NK-92 treated with Interleukin-12 subunit alpha and Interleukin-12 subunit beta, amount 100 ng/mL, for 24 hours (cell line): ENCODE measurements around the gene ABHD1.
"Not testable (repeated sequence)": the region's sequence is repeated elsewhere in the genome, so short reads cannot be mapped to it uniquely, and the experiment has no call there.

Experiments
- DNase-seq: peaks from one replicate; lab custom pipeline; 2025; lab: John Stamatoyannopoulos, UW

ABHD1 gene

GRCh38 chr2:27110603-27111352, 12.8 kb upstream of the ABHD1 start:
- DNase-seq: not testable (repeated sequence)

DNA sequence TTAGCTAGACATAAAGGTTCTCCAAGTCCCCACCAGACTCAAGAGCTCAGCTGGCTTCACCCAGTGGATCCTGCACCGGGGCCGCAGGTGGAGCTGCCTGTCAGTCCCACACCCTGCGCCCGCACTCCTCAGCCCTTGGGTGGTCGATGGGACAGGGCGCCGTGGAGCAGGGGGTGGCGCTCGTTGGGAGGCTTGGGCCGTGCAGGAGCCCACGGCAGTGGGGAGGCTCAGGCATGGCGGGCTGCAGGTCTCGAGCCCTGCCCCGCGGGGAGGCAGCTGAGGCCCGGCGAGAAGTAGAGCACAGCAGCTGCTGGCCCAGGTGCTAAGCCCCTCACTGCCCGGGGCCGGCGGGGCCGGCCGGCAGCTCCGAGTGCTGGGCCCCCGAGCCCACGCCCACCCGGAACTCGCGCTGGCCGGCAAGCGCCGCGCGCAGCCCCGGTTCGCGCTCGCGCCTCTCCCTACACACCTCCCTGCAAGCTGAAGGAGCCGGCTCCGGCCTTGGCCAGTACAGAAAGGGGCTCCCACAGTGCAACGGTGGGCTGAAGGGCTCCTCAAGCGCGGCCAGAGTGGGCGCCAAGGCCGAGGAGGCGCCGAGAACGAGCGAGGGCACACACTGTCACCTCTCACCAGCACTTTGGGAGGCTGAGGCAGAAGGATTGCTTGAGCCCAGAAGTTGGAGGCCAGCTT, 12.1 kb upstream of the ABHD1 start:
- not testable (repeated sequence) for DNase-seq

- DNase-seq: no peak
Observed at GRCh38 chr2:27115519-27115918, 8.1 kb upstream of the ABHD1 start.

GRCh38 chr2:27117995-27118524, 5.6 kb upstream of the ABHD1 start:
- DNase-seq: no peak

DNA sequence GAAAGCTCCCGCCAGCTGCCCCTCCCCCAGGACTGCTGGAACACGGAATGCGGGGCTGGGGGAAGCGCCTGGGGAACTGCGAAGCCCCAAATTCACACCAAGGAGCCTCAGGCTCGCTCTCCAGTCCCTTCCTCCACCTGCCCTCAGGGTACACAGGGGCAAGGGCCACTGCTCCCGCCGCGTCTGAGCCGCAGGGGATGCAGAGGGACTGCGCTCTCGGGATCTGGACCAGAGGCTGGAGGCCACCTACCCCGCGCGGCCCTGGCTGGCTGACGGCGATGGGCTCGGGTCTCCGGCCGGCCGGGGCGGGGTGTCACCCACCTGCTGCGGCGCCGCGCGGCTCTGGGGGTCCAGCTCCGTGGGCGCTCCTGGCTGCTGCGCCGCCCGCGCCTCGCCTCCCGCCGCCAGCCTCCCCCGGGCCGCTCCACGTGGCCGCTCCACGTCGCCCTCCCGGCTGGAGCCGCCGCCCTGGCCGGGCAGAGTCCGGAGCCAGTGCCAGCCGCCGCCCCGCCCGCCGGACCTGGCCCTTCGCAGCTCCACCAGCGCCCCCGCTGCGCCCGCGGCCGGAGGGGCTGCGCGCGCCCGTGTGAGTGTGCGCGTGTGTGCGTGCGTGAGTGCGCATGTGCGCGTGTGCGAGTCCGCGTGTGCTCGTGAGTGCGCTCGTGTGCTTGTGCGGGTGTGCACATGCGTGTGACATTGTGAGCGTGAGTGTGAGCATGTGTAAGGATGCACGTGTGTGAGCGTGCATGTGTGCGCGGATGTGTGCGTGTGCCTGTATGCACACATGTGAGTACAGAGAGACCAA, 4.9 kb upstream of the ABHD1 start, which contains the start of gene CGREF1:
Gene CGREF1 (minus strand): TSS at position 604 of the 805 bp plus-strand sequence. CDS start 14,762 bp downstream, outside the sequence.
- DNase-seq: no peak

DNA sequence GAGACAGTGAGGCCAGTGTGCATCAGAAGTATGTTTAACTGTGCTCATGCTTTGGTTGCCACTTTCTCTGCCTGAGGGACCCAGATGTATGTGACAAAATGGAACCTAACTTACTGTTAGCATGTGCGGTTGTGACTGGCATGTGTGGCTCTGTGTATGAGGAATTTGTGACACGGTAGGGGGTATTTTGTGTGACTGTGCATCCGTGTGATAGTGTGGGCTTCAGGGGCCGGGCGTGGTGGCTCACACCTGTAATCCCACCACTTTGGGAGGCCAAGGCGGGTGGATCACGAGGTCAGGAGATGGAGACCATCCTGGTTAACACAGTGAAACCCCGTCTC, 4.3 kb upstream of the ABHD1 start:
- DNase-seq: not testable (repeated sequence)

- no peak for DNase-seq
Observed at GRCh38 chr2:27121906-27122305, 1.7 kb upstream of the ABHD1 start.

- no peak for DNase-seq
Observed at GRCh38 chr2:27122791-27123190, 824 bp upstream of the ABHD1 start.

DNA sequence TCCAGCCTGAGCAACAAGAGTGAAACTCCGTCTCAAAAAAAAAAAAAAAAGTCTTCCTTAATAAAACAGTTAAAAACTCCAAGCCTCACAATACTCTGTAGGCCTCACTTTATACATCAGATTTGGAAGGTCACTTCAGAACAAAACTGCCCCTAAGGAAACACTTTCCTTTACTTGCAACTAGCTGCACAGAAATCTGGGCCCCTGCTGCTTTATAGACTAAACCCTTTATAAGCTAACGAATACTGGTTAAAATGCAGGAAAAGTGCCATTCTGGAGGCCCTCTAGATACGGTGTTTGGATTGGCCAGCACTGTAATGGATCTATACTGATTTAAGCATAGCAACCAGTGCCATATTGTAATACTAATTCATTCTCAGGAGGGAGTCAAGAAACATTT, 1.5 kb downstream of the ABHD1 start:
- DNase-seq: no peak

DNA sequence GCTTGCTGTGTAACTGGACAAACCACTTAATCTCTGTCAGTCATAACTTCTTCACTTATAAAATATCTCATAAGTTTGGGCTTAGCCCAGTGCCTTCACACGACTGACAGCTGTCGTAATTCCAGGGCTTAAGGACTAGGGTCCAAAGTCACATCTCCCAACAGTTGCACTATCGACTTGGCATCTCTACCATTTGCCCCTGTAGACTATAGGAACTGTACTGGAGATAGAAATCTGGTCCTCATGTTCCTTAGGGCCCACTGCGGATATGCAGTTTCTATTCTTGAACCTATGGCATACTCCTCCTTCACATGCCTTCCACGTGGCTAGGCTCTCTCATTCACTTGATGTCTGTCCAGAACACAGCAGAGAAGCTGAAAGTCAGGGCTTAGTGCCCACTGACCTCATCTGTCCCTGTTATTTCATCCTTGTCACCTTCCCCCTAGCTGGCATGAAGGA, 2.7 kb downstream of the ABHD1 start:
- DNase-seq: no peak

GRCh38 chr2:27127883-27128667, 4.5 kb downstream of the ABHD1 start:
- DNase-seq: no peak

DNA sequence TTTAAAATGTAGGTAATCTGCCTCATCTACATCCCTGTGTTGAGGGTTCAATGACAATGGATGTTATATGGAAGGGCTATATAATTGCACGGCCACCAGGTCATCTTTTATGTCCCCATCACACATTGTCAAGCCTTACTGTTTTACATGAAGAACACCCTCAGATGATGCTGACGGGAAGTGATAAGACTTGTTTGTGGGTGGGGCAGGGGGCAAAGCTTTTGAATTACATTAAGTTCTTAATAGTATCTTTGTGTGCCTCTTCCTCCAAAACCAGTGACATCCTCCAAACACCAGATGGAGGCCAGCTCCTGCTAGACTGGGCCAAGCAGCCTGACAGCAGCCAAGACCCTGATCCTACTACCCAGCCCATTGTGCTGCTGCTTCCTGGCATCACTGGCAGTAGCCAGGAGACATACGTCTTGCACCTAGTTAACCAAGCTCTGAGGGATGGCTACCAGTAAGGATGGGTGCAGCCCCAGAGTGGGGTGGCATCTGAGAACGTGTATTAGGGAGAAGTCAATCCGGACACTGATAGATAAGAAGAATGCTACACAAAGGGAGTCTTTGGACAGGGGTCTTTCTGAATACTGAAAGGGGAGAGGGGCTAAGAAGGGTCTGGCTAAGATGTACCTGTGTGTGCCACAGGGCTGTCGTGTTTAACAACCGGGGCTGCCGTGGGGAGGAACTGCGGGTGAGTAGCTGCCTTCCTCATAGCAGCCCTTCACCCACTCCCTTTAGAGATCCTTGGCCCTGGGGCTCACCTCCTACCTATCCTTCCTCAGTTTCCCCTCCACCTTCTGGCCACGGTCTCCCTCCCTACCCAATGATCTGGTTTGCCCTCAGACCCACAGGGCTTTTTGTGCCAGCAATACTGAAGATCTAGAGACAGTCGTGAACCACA, 5.3 kb downstream of the ABHD1 start:
- no peak for DNase-seq

- no peak for DNase-seq
Observed at GRCh38 chr2:27130396-27130795, 6.8 kb downstream of the ABHD1 start.

DNA sequence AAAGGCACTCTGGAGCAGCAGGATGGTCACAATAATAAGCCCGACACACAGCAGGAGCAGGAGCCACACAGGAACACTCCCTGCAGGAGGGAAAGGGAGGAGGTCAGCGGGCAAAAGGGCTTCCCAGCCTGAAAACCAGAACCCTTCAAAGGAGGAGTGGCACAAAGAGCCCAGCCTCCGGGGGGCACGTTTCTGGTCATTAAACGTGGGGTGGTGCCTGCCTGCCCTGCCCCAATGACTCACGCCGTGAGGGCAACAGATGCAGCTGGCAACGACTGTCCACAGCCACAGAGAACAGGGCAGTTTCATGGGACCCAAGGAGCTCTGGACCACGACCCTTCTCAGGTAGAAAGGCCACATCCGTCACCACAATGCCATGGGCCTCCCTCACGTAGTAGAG, 7.8 kb downstream of the ABHD1 start:
- DNase-seq: no peak

DNA sequence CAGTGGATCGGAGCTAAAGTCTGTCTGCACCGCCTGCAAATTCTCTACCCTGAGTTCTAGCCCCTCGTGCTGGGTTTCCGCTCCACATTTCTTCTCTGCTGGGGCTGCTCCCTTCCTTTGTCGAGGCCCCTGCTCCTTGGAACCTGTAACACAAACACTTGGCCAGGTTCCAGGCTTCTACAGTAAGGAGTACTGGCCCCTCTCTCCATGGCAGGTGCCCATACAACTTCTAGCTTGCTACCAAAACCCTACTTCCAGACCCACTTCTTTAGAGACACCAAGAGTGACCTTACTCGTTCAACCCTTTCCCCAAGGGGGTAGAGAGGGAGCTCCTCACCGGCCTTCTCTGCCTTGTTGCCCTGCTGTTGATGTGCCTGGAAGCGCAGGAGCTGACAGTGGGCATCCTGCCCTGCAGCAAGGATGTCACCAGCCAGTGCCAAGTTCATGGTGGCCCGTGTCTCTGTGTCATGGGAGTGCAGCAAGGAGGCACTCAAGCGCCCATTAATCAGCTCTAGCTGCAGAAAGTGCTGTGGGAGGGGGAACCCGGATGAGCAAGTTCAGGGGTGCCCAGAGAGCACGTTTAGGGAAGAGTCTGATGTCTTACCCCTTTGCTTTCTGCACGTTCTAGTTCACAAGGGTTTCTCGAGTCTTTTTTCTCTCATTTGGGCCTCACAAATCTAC, 9.7 kb downstream of the ABHD1 start:
- DNase-seq: no peak

DNA sequence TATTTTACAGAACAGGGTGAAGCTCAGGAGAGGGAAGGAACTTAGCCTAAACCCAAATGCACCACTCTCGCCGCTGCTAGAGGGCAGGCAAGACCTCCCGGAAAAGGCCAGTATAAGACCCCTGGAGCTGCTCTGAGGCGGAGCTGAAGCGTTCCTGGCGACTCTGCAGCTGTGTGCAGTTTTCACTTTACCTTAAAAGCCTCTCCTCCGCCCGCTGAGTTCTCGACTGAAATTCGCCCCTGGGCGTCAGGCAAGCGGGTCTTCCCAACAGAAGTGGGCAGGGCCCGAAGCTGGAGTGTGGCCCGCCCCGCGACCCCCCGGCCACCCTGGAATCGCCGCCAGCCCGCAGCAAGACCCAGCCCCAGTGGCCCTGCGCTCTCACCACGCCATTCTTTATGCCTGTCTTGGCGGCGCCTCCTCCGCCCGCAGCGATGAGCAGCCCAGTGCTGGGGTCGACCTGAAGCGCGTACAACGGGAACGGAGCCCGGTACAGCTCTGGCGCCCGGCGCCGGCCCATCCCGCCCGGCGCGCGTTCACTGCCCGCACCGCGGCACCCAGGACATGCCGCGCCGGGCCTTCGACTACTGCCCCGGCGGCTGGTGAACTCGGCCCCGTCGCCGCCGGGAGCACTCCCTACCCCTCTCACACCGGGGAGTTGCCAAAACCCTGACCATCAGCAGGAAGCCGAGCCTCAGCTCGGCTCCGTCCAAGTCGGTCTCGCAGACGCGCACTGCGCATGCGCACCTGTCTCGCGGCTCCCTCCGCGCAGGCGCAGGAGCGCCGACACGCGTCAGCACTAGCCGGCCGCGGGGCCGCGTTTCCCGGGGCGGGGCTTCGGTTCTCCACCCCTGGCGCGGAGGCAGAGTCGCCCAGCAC, 10.5 kb downstream of the ABHD1 start, which contains the start of gene PREB:
Gene PREB (minus strand): TSS at position 732 of the 876 bp plus-strand sequence. CDS start 215 bp downstream, at position 517.
- DNase-seq: peak; percentile 91

GRCh38 chr2:27134781-27135477, 11.3 kb downstream of the ABHD1 start:
- no peak for DNase-seq

DNA sequence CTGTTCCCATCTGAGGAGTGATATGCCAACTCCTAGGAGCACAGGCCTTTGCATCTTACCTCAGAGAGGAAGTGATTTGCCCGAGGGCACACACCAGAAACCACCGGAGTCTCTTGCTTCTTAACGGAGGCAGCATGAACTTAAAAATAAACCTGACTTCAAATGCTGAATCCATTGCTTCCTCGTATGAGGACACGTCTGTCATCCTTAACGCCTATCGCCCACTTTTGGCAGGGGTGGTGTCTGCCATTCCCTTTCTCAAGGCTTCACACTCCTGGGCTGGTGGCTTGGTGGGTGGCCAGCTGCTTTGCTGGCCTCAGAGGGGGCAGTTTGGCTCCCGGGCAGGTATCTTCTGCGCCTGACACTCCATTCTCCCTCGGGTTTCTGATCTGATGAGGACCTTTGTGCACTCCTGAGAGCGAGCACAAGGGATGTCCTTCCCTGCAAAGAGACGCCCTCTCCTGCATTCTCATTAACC, 11.9 kb downstream of the ABHD1 start:
- no peak for DNase-seq
